Type B pancreatic cell (in vitro differentiated cells): ENCODE data around the gene GPR171. TPM values are rescaled to one million over a fixed set of nuclear protein-coding genes. Genes with fewer than 3 reads are reported as not detected.
"Not testable (repeated sequence)": the region's sequence is repeated elsewhere in the genome, so short reads cannot be mapped to it uniquely, and the experiment has no call there.

ENCODE experiments used
- DNase-seq: peaks from one replicate; pipeline ENCODE4 v3.0.0; 2021; ENCODE audit warnings: mixed read lengths; ENCODE audit not compliant: unreplicated experiment; ENCODE audit errors: extremely low spot score
- H3K27ac Mint-ChIP-seq: 2 replicates; pipeline ENCODE4 v1.8.0; 2021; ENCODE audit warnings: mild to moderate bottlenecking, mixed read lengths
- H3K27me3 Mint-ChIP-seq: 2 replicates; pipeline ENCODE4 v1.8.0; 2021; ENCODE audit warnings: mixed read lengths
- H3K36me3 Mint-ChIP-seq: 2 replicates; pipeline ENCODE4 v1.8.0; 2021; ENCODE audit warnings: mixed read lengths
- H3K4me1 Mint-ChIP-seq: one replicate; pipeline ENCODE4 v1.8.0; 2021; ENCODE audit warnings: mixed read lengths; ENCODE audit not compliant: unreplicated experiment
- H3K4me3 Mint-ChIP-seq: 2 replicates; pipeline ENCODE4 v1.8.0; 2021; ENCODE audit warnings: mild to moderate bottlenecking, mixed read lengths
- H3K9me3 Mint-ChIP-seq: 2 replicates; pipeline ENCODE4 v1.8.0; 2021; ENCODE audit warnings: mixed read lengths
- CTCF ChIP-seq: fragments of 200-600 bp; sonication (generic); conservative IDR thresholded peaks from 2 replicates; pipeline ENCODE4 v1.5.0; 2021; ENCODE audit warnings: antibody characterized with exemption, mild to moderate bottlenecking
- long read RNA-seq: library from polyadenylated mRNA; unstranded; transcript quantifications from one replicate; pipeline ENCODE4 v2.0.0, GENCODE V29; 2020
- total RNA-seq: library from RNA; stranded (reverse); gene quantifications from 2 replicates; pipeline ENCODE4 v1.2.1, GENCODE V29; 2021; ENCODE audit warnings: low replicate concordance

Gene GPR171, protein sequence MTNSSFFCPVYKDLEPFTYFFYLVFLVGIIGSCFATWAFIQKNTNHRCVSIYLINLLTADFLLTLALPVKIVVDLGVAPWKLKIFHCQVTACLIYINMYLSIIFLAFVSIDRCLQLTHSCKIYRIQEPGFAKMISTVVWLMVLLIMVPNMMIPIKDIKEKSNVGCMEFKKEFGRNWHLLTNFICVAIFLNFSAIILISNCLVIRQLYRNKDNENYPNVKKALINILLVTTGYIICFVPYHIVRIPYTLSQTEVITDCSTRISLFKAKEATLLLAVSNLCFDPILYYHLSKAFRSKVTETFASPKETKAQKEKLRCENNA
- total RNA-seq = not detected in 2 replicates
- long read RNA-seq = 0 reads

- H3K27me3 Mint-ChIP-seq = no peaks in the 10 kb centered on the region
- H3K36me3 Mint-ChIP-seq = no peaks in the 10 kb centered on the region
- H3K9me3 Mint-ChIP-seq = no peaks in the 10 kb centered on the region
- no peak for TF ChIP-seq CTCF
- DNase-seq = no peak
- no peak within 1 kb of the TSS for H3K4me3 Mint-ChIP-seq
- H3K4me1 Mint-ChIP-seq = no peaks in the 10 kb centered on the region
- H3K27ac Mint-ChIP-seq = no peak within 1 kb of the TSS
Observed at GRCh38 chr3:151203051-151203420, at the start of gene GPR171. TSS of gene GPR171 (minus strand) at chr3:151203216. CDS start at chr3:151199386, 3,830 bp downstream.

GRCh38 chr3:151248772-151249337 lies 45.8 kb upstream of the GPR171 start:
- no peaks in the 10 kb centered on the region for H3K9me3 Mint-ChIP-seq
- peaks cover 37% of the 10 kb centered on the region for H3K27me3 Mint-ChIP-seq
- H3K4me3 Mint-ChIP-seq = no peak overlapping the region
- no peak for DNase-seq
- no peaks in the 10 kb centered on the region for H3K36me3 Mint-ChIP-seq
- no peaks in the 10 kb centered on the region for H3K4me1 Mint-ChIP-seq
- no peak overlapping the region for H3K27ac Mint-ChIP-seq
- no peak for TF ChIP-seq CTCF

DNA sequence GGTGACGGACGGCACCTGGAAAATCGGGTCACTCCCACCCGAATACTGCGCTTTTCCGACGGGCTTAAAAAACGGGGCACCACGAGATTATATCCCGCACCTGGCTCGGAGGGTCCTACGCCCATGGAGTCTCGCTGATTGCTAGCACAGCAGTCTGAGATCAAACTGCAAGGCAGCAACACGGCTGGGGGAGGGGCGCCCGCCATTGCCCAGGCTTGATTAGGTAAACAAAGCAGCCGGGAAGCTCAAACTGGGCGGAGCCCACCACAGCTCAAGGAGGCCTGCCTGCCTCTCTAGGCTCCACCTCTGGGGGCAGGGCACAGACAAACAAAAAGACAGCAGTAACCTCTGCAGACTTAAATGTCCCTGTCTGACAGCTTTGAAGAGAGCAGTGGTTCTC lies 39.0 kb upstream of the GPR171 start:
- DNase-seq, H3K27ac Mint-ChIP-seq, H3K4me1 Mint-ChIP-seq, H3K27me3 Mint-ChIP-seq, H3K36me3 Mint-ChIP-seq, H3K4me3 Mint-ChIP-seq, H3K9me3 Mint-ChIP-seq: not testable (repeated sequence)

DNA sequence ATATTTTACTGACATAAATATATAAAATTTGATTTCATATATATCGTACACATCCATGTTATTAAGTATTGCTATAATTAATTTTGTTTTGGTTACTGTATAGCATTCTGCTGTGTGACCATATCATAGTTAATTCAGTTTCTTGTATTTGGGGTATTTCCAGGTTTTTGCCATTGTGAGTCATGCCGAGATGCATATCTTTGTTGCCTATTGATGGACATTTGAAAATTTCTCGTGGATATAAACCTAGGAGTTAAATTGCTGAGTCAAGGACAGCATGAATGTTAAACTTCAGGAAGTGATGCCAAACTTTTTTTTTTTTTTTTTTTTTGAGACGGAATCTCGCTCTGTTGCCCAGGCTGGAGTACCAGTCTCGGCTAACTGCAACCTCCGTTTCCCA lies 33.7 kb upstream of the GPR171 start:
- no peaks in the 10 kb centered on the region for H3K4me1 Mint-ChIP-seq
- H3K27me3 Mint-ChIP-seq = no peaks in the 10 kb centered on the region
- DNase-seq = no peak
- no peak overlapping the region for H3K4me3 Mint-ChIP-seq
- H3K9me3 Mint-ChIP-seq = no peaks in the 10 kb centered on the region
- TF ChIP-seq CTCF = no peak
- no peak overlapping the region for H3K27ac Mint-ChIP-seq
- peaks cover 3% of the 10 kb centered on the region for H3K36me3 Mint-ChIP-seq

- no peaks in the 10 kb centered on the region for H3K4me1 Mint-ChIP-seq
- peaks cover 1% of the 10 kb centered on the region for H3K36me3 Mint-ChIP-seq
- no peak overlapping the region for H3K27ac Mint-ChIP-seq
- no peaks in the 10 kb centered on the region for H3K27me3 Mint-ChIP-seq
- no peak for DNase-seq
- H3K4me3 Mint-ChIP-seq = no peak overlapping the region
- no peak for TF ChIP-seq CTCF
- no peaks in the 10 kb centered on the region for H3K9me3 Mint-ChIP-seq
Observed at GRCh38 chr3:151236316-151236715, 33.3 kb upstream of the GPR171 start.

- no peaks in the 10 kb centered on the region for H3K27me3 Mint-ChIP-seq
Observed at GRCh38 chr3:151234825-151235224, 31.8 kb upstream of the GPR171 start.

More at GRCh38 chr3:151234825-151235224, 31.8 kb upstream of the GPR171 start:
- no peak for DNase-seq
- no peaks in the 10 kb centered on the region for H3K4me1 Mint-ChIP-seq
- no peaks in the 10 kb centered on the region for H3K9me3 Mint-ChIP-seq
- no peak overlapping the region for H3K4me3 Mint-ChIP-seq
- no peak overlapping the region for H3K27ac Mint-ChIP-seq
- no peak for TF ChIP-seq CTCF
- no peaks in the 10 kb centered on the region for H3K36me3 Mint-ChIP-seq
